ENCODE data around the gene GALC. TPM values are rescaled to one million over a fixed set of nuclear protein-coding genes. Genes with fewer than 3 reads are reported as not detected.

GALC gene
- total and polyA plus RNA-seq, 9 of the 15 experiments (the other 6 are each of a cell fraction or from before 2014, with no cell fraction given), result 1.6 to 15.0 (median 7.3) TPM

DNA sequence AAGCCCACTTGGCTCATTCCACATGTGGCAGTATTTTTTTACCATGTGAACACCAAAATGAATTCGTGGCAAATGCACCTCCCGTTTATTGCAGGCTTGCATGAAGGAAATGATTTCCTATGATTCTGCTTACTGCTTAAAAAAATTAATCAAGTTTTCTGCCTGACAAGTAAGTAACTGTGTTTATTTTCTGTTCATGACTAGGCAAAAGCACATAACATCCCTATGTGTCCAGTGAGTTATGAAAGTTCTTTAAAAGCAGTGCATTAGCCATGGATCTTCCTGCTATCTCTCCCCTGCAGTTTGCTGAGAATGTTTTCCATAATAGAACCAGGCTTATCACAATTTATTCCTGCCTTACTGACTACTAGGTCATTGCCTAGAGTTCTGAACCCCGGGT, 32.3 kb upstream of the GALC start (continued):
- TF ChIP-seq, protein P1, sequence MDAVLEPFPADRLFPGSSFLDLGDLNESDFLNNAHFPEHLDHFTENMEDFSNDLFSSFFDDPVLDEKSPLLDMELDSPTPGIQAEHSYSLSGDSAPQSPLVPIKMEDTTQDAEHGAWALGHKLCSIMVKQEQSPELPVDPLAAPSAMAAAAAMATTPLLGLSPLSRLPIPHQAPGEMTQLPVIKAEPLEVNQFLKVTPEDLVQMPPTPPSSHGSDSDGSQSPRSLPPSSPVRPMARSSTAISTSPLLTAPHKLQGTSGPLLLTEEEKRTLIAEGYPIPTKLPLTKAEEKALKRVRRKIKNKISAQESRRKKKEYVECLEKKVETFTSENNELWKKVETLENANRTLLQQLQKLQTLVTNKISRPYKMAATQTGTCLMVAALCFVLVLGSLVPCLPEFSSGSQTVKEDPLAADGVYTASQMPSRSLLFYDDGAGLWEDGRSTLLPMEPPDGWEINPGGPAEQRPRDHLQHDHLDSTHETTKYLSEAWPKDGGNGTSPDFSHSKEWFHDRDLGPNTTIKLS (IDR thresholded peaks at IDR 0.05; ENCODE audit: borderline replicate concordance, low read depth), result no peak
- TF ChIP-seq ZNF253 (CRISPR knock-in tag; conservative IDR thresholded peaks at IDR 0.05), result no peak
- TF ChIP-seq, protein P2, sequence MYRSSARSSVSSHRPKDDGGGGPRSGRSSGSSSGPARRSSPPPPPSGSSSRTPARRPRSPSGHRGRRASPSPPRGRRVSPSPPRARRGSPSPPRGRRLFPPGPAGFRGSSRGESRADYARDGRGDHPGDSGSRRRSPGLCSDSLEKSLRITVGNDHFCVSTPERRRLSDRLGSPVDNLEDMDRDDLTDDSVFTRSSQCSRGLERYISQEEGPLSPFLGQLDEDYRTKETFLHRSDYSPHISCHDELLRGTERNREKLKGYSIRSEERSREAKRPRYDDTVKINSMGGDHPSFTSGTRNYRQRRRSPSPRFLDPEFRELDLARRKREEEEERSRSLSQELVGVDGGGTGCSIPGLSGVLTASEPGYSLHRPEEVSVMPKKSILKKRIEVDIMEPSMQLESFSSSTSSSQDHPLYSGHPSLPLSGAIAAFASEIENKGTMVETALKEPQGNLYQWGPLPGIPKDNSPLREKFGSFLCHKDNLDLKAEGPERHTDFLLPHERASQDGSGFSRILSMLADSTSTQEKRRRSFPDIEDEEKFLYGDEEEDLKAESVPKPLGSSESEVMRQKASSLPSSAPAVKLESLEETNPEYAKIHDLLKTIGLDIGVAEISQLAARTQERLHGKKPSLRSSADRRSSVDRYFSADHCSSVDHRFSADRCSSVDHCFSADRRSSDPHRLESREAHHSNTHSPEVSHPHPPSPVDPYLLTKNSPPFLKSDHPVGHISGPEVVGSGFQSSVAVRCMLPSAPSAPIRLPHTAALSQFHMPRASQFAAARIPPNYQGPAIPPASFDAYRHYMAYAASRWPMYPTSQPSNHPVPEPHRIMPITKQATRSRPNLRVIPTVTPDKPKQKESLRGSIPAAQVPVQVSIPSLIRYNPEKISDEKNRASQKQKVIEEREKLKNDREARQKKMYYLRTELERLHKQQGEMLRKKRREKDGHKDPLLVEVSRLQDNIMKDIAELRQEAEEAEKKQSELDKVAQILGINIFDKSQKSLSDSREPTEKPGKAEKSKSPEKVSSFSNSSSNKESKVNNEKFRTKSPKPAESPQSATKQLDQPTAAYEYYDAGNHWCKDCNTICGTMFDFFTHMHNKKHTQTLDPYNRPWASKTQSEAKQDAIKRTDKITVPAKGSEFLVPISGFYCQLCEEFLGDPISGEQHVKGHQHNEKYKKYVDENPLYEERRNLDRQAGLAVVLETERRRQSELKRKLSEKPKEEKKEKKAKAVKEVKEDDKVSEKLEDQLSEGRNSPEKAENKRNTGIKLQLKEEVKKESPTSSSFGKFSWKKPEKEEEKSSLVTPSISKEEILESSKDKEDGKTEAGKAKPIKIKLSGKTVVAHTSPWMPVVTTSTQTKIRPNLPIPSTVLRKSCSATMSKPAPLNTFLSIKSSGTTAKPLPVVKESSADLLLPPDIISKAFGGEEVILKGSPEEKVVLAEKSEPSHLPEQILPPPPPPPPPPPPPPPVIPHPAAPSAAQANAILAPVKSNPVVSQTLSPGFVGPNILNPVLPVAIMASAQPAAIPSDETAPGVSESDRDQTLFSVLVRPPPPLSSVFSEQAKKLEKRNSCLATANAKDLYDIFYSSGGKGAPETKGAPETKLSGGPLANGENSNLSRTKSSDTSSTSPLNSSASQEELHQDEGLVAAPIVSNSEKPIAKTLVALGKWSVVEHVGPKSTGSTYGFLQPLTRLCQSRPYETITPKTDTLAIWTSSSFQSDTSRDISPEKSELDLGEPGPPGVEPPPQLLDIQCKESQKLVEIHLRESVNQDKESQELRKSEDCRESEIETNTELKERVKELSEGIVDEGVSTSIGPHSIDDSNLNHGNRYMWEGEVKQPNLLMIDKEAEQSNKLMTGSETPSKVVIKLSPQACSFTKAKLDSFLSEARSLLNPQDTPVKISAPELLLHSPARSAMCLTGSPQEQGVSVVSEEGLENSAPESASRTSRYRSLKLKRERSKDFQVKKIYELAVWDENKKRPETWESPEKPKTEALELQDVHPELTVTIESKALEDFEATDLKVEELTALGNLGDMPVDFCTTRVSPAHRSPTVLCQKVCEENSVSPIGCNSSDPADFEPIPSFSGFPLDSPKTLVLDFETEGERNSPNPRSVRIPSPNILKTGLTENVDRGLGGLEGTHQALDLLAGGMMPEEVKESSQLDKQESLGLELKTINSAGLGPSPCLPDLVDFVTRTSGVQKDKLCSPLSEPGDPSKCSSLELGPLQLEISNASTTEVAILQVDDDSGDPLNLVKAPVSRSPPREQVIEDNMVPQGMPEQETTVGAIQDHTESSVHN (IDR thresholded peaks at IDR 0.05; ENCODE audit: borderline replicate concordance in 1 of 2, low read depth in 1 of 2), result no peak
- peak; percentile 56; the same call in 1 of the 2 replicates for TF ChIP-seq C11orf30 (IDR thresholded peaks at IDR 0.05; ENCODE audit: low read depth)
- TF ChIP-seq CHD2 (IDR thresholded peaks at IDR 0.05; ENCODE audit: low read depth, low read length), result no peak
- no peak for TF ChIP-seq SMARCA4 (IDR thresholded peaks at IDR 0.05)
- no peak for TF ChIP-seq CTBP1 (IDR thresholded peaks at IDR 0.05; ENCODE audit: borderline replicate concordance)
- no peak for TF ChIP-seq ZNF830 (CRISPR knock-in tag; IDR thresholded peaks at IDR 0.05)
- TF ChIP-seq POLR2B (IDR thresholded peaks at IDR 0.05; ENCODE audit: low read depth, partially characterized antibody), result no peak
- TF ChIP-seq BCL6 (CRISPR knock-in tag; IDR thresholded peaks at IDR 0.05), result no peak
- no peak for TF ChIP-seq MEF2D (tag; conservative IDR thresholded peaks at IDR 0.05; ENCODE audit: low read depth)
- TF ChIP-seq, protein P3, sequence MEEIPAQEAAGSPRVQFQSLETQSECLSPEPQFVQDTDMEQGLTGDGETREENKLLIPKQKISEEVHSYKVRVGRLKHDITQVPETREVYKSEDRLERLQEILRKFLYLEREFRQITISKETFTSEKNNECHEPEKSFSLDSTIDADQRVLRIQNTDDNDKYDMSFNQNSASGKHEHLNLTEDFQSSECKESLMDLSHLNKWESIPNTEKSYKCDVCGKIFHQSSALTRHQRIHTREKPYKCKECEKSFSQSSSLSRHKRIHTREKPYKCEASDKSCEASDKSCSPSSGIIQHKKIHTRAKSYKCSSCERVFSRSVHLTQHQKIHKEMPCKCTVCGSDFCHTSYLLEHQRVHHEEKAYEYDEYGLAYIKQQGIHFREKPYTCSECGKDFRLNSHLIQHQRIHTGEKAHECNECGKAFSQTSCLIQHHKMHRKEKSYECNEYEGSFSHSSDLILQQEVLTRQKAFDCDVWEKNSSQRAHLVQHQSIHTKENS (CRISPR knock-in tag; IDR thresholded peaks at IDR 0.05), result no peak
- peak; percentile 15; the same call in 1 of the 2 replicates for TF ChIP-seq TEAD4 (IDR thresholded peaks at IDR 0.05; ENCODE audit: low read length)
- TF ChIP-seq TEAD4 (CRISPR knock-in tag; IDR thresholded peaks at IDR 0.05; ENCODE audit: borderline replicate concordance), result no peak
- TF ChIP-seq ZFX (CRISPR knock-in tag; IDR thresholded peaks at IDR 0.05), result no peak
- no peak for TF ChIP-seq JUND (IDR thresholded peaks at IDR 0.05; ENCODE audit: borderline replicate concordance, low read depth, low read length)
- no peak for TF ChIP-seq JUND (tag; IDR thresholded peaks at IDR 0.05; ENCODE audit: borderline replicate concordance, low read depth, low read length)
- TF ChIP-seq, protein P4, sequence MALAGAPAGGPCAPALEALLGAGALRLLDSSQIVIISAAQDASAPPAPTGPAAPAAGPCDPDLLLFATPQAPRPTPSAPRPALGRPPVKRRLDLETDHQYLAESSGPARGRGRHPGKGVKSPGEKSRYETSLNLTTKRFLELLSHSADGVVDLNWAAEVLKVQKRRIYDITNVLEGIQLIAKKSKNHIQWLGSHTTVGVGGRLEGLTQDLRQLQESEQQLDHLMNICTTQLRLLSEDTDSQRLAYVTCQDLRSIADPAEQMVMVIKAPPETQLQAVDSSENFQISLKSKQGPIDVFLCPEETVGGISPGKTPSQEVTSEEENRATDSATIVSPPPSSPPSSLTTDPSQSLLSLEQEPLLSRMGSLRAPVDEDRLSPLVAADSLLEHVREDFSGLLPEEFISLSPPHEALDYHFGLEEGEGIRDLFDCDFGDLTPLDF (CRISPR knock-in tag; IDR thresholded peaks at IDR 0.05), result no peak
- no peak for TF ChIP-seq SMARCA5 (IDR thresholded peaks at IDR 0.05)
